Liver (tissue), 9 donors: ENCODE data around the gene PYDC2. TPM values are rescaled to one million over a fixed set of nuclear protein-coding genes. Genes with fewer than 3 reads are reported as not detected.

Experiments used
- DNase-seq: peaks from one replicate; pipeline ENCODE4 v3.0.0-alpha.2; 2017; ENCODE audit warnings: low spot score
- H3K27ac ChIP-seq, 2 donors: one replicate each; pipeline ENCODE4 v1.7.0; 2013; ENCODE audit warnings: inconsistent platforms in 2 of 2, low read length in 2 of 2, control low read depth in 1 of 2, low read depth in 1 of 2, mild to moderate bottlenecking in 1 of 2
- H3K27me3 ChIP-seq, 4 donors: one replicate each; pipeline versions ENCODE4 v1.6.1 to v1.7.0; 2013; ENCODE audit warnings: low read length in 3 of 4, inconsistent platforms in 1 of 4, mild to moderate bottlenecking in 1 of 4, moderate library complexity in 1 of 4; ENCODE audit not compliant: control insufficient read depth in 4 of 4, insufficient read depth in 4 of 4
- H3K36me3 ChIP-seq, 4 donors: one replicate each; pipeline versions ENCODE4 v1.6.1 to v1.7.0; 2013; ENCODE audit warnings: low read length in 3 of 4, mild to moderate bottlenecking in 3 of 4, low read depth in 1 of 4, moderate library complexity in 1 of 4; ENCODE audit not compliant: control insufficient read depth in 4 of 4, insufficient read depth in 3 of 4
- H3K4me1 ChIP-seq, 4 donors: one replicate each; pipeline versions ENCODE4 v1.6.1 to v1.7.0; 2013; ENCODE audit warnings: low read length in 3 of 4, mild to moderate bottlenecking in 3 of 4, moderate library complexity in 1 of 4; ENCODE audit not compliant: control insufficient read depth in 4 of 4, insufficient read depth in 4 of 4
- H3K4me3 ChIP-seq, 3 donors: one replicate each; pipeline versions ENCODE4 v1.6.1 to v1.7.0; 2013; ENCODE audit warnings: low read length in 3 of 3, control low read depth in 1 of 3, low read depth in 1 of 3, mild to moderate bottlenecking in 1 of 3
- H3K9ac ChIP-seq, 2 donors: one replicate each; pipeline ENCODE4 v1.7.0; 2013; ENCODE audit warnings: low read length in 2 of 2, mild to moderate bottlenecking in 2 of 2, moderate library complexity in 2 of 2, control low read depth in 1 of 2, low read depth in 1 of 2
- H3K9me3 ChIP-seq, 4 donors: one replicate each; pipeline versions ENCODE4 v1.6.1 to v1.7.0; 2013; ENCODE audit warnings: low read length in 3 of 4; ENCODE audit not compliant: control insufficient read depth in 4 of 4
- EGR1 ChIP-seq, 2 donors: IDR thresholded peaks; 2 replicates each; pipeline ENCODE4 v1.6.1; 2016 to 2018; ENCODE audit warnings: antibody characterized with exemption in 2 of 2, low read depth in 2 of 2
- FOXA1 ChIP-seq: IDR thresholded peaks from 2 replicates; pipeline ENCODE4 v1.6.1; 2016; ENCODE audit warnings: antibody characterized with exemption
- GABPA ChIP-seq, 2 donors: IDR thresholded peaks in 1 of 2; conservative IDR thresholded peaks in 1 of 2; 2 replicates each; pipeline ENCODE4 v1.6.1; 2016; ENCODE audit warnings: antibody characterized with exemption in 2 of 2, mild to moderate bottlenecking in 1 of 2, moderate library complexity in 1 of 2
- HNF4A ChIP-seq, 2 donors: conservative IDR thresholded peaks; 2 replicates each; pipeline ENCODE4 v1.6.1; 2016; ENCODE audit warnings: antibody characterized with exemption in 2 of 2, mild to moderate bottlenecking in 2 of 2
- HNF4G ChIP-seq: IDR thresholded peaks from 2 replicates; pipeline ENCODE4 v1.6.1; 2016; ENCODE audit warnings: antibody characterized with exemption
- JUND ChIP-seq, 2 donors: IDR thresholded peaks; 2 replicates each; pipeline ENCODE4 v1.6.1; 2016; ENCODE audit warnings: antibody characterized with exemption in 2 of 2
- NR2F2 ChIP-seq: IDR thresholded peaks from 2 replicates; pipeline ENCODE4 v1.6.1; 2016; ENCODE audit warnings: antibody characterized with exemption
- RXRA ChIP-seq, 2 donors: IDR thresholded peaks; 2 replicates each; pipeline ENCODE4 v1.6.1; 2017 to 2018; ENCODE audit warnings: antibody characterized with exemption in 2 of 2, mild to moderate bottlenecking in 1 of 2
- SP1 ChIP-seq: IDR thresholded peaks from 2 replicates; pipeline ENCODE4 v1.6.1; 2018; ENCODE audit warnings: antibody characterized with exemption, mild to moderate bottlenecking
- TAF1 ChIP-seq: conservative IDR thresholded peaks from 2 replicates; pipeline ENCODE4 v1.6.1; 2016; ENCODE audit warnings: antibody characterized with exemption, mild to moderate bottlenecking
- WGBS: extraction: QIAGEN DNeasy Blood & Tissue Kit; methylation state at CpG from one replicate; pipeline ENCODE4 v1.1.7; 2013; 5-methylcytosine and 5-hydroxymethylcytosine counted together
- polyA plus RNA-seq, 2 donors: library from polyadenylated mRNA; stranded (reverse) in 1 of 2; unstranded in 1 of 2; fragments of 200-250 nt in 1 of 2; fragments of >200 nt in 1 of 2; fragmentation: Nextera tagmentation in 1 of 2; extraction: Ambion mirVana in 1 of 2; gene quantifications; one replicate each; pipeline versions ENCODE4 v1.2.1 to v1.2.3, GENCODE V29; 2013 to 2015
- total RNA-seq, 2 donors: library from RNA; depleted of rRNA; stranded (reverse); fragments of >200 nt; gene quantifications; one replicate each; pipeline ENCODE4 v1.2.3, GENCODE V29; 2014
- TF ChIP-seq, protein P1 (sequence below): IDR thresholded peaks from 2 replicates; pipeline ENCODE4 v1.6.1; 2016; ENCODE audit warnings: antibody characterized with exemption
- TF ChIP-seq, protein P2 (sequence below): fragments of 150-350 bp; IDR thresholded peaks from 2 replicates; pipeline ENCODE4 v1.5.1; 2017; ENCODE audit warnings: improper control_type of control experiment, low read depth, low read length; ENCODE audit not compliant: missing input control
- TF ChIP-seq, protein P3 (sequence below): IDR thresholded peaks from 2 replicates; pipeline ENCODE4 v1.6.1; 2016; ENCODE audit warnings: antibody characterized with exemption
- donor health status: healthy.
- donor health status: healthy.
- donor health status: healthy.
- donor health status: healthy.
- donor health status: healthy.

The PYDC2 gene
- total and polyA plus RNA-seq, 4 donors = not detected

DNA sequence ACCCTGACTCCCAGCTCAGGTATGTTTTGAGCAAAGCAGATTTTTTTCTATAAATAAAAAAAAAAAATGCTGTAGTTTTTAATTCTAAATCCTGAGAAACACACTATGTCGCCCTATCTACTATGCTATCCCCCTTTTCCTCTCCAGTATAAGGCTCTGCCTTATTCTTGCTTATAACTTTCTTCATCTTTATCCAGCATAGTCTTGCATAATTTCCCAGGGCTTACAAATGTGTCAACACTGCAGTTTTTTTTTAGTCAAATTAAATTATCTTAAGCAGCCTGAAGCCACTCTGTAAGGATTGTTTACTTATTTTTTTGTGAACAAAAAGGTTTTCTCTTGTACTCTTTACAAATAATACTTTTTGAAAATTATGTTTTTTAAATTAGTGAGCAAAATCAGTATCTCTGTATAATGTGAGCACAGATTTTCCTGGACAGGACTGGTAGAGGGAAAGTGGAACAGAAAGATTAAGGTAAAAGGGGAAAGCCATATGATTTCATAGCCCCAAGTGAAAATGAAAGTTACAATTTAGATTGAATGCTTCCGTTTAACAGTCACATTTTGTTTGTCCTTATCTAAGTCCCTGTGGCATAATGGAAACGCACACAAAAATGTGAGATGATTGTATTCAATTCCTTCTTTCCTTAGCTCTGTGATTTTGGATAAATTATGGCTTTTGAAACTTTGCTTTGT, 5.6 kb upstream of the PYDC2 start:
- Histone ChIP-seq H3K4me3 (no peak overlapping the region), H3K27me3 (no peaks in the 10 kb centered on the region), H3K36me3 (no peaks in the 10 kb centered on the region), H3K27ac (no peak overlapping the region), H3K9ac (no peak overlapping the region), H3K9me3 (no peaks in the 10 kb centered on the region), H3K4me1 (peaks cover 0 to 6% (median 0%) of the 10 kb centered on the region in 4 donors)
- TF ChIP-seq TAF1 (no peak), HNF4A (conservative IDR thresholded peaks at IDR 0.05) (no peak), EGR1 (IDR thresholded peaks at IDR 0.05; ENCODE audit: low read depth in 2 of 2) (no peak), NR2F2 (no peak), GABPA (IDR thresholded peaks at IDR 0.05 in 1 of 2, conservative IDR thresholded peaks at IDR 0.05 in 1 of 2) (no peak), HNF4G (no peak), SP1 (no peak)
- TF ChIP-seq, protein P1, sequence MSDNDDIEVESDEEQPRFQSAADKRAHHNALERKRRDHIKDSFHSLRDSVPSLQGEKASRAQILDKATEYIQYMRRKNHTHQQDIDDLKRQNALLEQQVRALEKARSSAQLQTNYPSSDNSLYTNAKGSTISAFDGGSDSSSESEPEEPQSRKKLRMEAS = no peak
- TF ChIP-seq, protein P2, sequence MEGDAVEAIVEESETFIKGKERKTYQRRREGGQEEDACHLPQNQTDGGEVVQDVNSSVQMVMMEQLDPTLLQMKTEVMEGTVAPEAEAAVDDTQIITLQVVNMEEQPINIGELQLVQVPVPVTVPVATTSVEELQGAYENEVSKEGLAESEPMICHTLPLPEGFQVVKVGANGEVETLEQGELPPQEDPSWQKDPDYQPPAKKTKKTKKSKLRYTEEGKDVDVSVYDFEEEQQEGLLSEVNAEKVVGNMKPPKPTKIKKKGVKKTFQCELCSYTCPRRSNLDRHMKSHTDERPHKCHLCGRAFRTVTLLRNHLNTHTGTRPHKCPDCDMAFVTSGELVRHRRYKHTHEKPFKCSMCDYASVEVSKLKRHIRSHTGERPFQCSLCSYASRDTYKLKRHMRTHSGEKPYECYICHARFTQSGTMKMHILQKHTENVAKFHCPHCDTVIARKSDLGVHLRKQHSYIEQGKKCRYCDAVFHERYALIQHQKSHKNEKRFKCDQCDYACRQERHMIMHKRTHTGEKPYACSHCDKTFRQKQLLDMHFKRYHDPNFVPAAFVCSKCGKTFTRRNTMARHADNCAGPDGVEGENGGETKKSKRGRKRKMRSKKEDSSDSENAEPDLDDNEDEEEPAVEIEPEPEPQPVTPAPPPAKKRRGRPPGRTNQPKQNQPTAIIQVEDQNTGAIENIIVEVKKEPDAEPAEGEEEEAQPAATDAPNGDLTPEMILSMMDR = no peak
- 28% methylated on average over 3 of the region's 3 CpGs for WGBS
- DNase-seq = no peak

DNA sequence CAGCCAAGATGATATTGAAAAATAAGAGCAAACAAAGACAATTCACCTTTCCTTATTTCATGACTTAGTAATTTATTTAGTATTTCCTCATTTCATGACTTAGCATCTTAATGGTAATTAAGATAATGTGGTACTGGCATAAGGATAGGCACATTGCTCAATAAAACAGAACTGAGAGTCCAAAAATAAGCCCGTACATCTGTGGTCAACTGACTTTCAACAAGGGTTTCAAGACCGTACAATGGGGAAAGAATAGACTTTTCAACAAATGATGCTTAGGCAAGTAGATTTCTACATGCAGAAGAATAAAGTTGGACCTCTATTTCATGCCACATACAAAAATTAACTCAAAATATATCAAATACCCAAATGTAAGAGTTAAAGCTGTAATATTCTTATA, 603 bp upstream of the PYDC2 start:
- 87% methylated on average over 2 of the region's 2 CpGs for WGBS
- H3K4me3 ChIP-seq = no peak overlapping the region
- peaks cover 0 to 4% (median 0%) of the 10 kb centered on the region in 4 donors for H3K4me1 ChIP-seq
- no peaks in the 10 kb centered on the region for H3K36me3 ChIP-seq
- H3K9ac ChIP-seq = no peak overlapping the region
- DNase-seq = no peak
- no peaks in the 10 kb centered on the region for H3K9me3 ChIP-seq
- TF ChIP-seq TAF1 (no peak), FOXA1 (no peak), RXRA (IDR thresholded peaks at IDR 0.05) (no peak)
- TF ChIP-seq, protein P1 = no peak
- TF ChIP-seq, protein P2 = no peak
- H3K27me3 ChIP-seq = no peaks in the 10 kb centered on the region
- no peak overlapping the region for H3K27ac ChIP-seq

DNA sequence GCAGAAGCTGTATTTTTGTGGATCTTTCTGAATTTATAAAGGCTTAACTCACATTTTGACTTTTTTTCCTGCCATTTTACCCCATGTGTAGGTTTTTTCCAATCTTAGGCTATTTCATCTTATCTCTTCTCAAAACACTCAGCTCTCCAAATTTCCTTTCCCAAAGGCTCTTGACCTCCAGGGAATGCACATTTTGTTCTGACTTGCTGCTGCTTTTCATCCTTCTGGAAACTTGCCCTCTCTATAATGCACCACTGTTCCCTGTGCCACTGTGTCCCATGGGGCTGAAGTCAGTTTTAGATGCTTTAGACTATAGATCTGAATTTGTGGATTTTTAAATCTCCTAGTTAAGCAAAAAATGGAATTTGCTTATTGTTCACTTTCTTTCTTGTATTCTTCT, 9.1 kb downstream of the PYDC2 start:
- Histone ChIP-seq H3K9me3 (peaks cover 0 to 3% (median 0%) of the 10 kb centered on the region in 4 donors), H3K9ac (no peak overlapping the region), H3K27ac (no peak overlapping the region), H3K36me3 (no peaks in the 10 kb centered on the region), H3K4me1 (no peaks in the 10 kb centered on the region), H3K4me3 (no peak overlapping the region), H3K27me3 (no peaks in the 10 kb centered on the region)
- DNase-seq = no peak
- no peak for TF ChIP-seq GABPA (IDR thresholded peaks at IDR 0.05 in 1 of 2, conservative IDR thresholded peaks at IDR 0.05 in 1 of 2)
- no peak for TF ChIP-seq JUND (IDR thresholded peaks at IDR 0.05)
- no peak for TF ChIP-seq EGR1 (IDR thresholded peaks at IDR 0.05; ENCODE audit: low read depth in 2 of 2)
- TF ChIP-seq, protein P3, sequence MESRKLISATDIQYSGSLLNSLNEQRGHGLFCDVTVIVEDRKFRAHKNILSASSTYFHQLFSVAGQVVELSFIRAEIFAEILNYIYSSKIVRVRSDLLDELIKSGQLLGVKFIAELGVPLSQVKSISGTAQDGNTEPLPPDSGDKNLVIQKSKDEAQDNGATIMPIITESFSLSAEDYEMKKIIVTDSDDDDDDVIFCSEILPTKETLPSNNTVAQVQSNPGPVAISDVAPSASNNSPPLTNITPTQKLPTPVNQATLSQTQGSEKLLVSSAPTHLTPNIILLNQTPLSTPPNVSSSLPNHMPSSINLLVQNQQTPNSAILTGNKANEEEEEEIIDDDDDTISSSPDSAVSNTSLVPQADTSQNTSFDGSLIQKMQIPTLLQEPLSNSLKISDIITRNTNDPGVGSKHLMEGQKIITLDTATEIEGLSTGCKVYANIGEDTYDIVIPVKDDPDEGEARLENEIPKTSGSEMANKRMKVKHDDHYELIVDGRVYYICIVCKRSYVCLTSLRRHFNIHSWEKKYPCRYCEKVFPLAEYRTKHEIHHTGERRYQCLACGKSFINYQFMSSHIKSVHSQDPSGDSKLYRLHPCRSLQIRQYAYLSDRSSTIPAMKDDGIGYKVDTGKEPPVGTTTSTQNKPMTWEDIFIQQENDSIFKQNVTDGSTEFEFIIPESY = no peak
